ENCODE results near the gene ELK3. TPM values are rescaled to one million over a fixed set of nuclear protein-coding genes. Genes with fewer than 3 reads are reported as not detected.

Gene ELK3
- total RNA-seq, result 10 to 100 TPM; 10.1 to 25.3 (median 23.4) TPM

- WGBS, 2 donors (ENCODE audit: low coverage in 1 of 2), result 0 to 2% methylated on average over 1 to 10 of the region's 75 CpGs
- H3K4me1 ChIP-seq, result peaks cover 0 to 41% (median 3%) of the 10 kb centered on the region in 3 donors
- H3K9me3 ChIP-seq, result no peaks in the 10 kb centered on the region
- TF ChIP-seq POLR2AphosphoS5 (IDR thresholded peaks at IDR 0.05) (peak; percentile 49), EP300 (IDR thresholded peaks at IDR 0.05) (no peak), POLR2A (IDR thresholded peaks at IDR 0.05) (peak; percentile 15 to 23), CTCF (IDR thresholded peaks at IDR 0.05) (no peak)
- H3K27ac ChIP-seq, result peak within 1 kb of the TSS; percentile 52 to 90 (median 86)
- no peaks in the 10 kb centered on the region for H3K36me3 ChIP-seq
- ATAC-seq, result peak; percentile 79
- H3K4me3 ChIP-seq, result peak within 1 kb of the TSS; percentile 68 to 82
- no peaks in the 10 kb centered on the region for H3K27me3 ChIP-seq
Observed at GRCh38 chr12:96193725-96194575, at the start of gene ELK3. Gene ELK3 (plus strand): TSS chr12:96194375.

- TF ChIP-seq CTCF (IDR thresholded peaks at IDR 0.05) (no peak), EP300 (IDR thresholded peaks at IDR 0.05) (no peak), POLR2A (IDR thresholded peaks at IDR 0.05) (no peak), POLR2AphosphoS5 (IDR thresholded peaks at IDR 0.05) (no peak)
- H3K27ac ChIP-seq, result no peak overlapping the region
Observed at GRCh38 chr12:96146747-96147146, 47.4 kb upstream of the ELK3 start.

GRCh38 chr12:96150442-96150841 is 43.7 kb upstream of the ELK3 start:
- Histone ChIP-seq H3K27ac (no peak overlapping the region), H3K4me3 (no peak overlapping the region), H3K4me1 (no peaks in the 10 kb centered on the region), H3K36me3 (no peaks in the 10 kb centered on the region), H3K27me3 (no peaks in the 10 kb centered on the region), H3K9me3 (peaks cover 0 to 5% (median 0%) of the 10 kb centered on the region in 3 donors)
- ATAC-seq, result no peak
- 49 to 54% methylated on average over 2 to 3 of the region's 5 CpGs for WGBS, 2 donors (ENCODE audit: low coverage in 1 of 2)
- no peak for TF ChIP-seq POLR2A (IDR thresholded peaks at IDR 0.05)
- TF ChIP-seq EP300 (IDR thresholded peaks at IDR 0.05), result no peak
- TF ChIP-seq POLR2AphosphoS5 (IDR thresholded peaks at IDR 0.05), result no peak
- no peak for TF ChIP-seq CTCF (IDR thresholded peaks at IDR 0.05)

More at GRCh38 chr12:96146747-96147146, 47.4 kb upstream of the ELK3 start:
- Histone ChIP-seq H3K27me3 (no peaks in the 10 kb centered on the region), H3K9me3 (peaks cover 0 to 5% (median 0%) of the 10 kb centered on the region in 3 donors), H3K36me3 (no peaks in the 10 kb centered on the region), H3K4me1 (no peaks in the 10 kb centered on the region), H3K4me3 (no peak overlapping the region)
- no peak for ATAC-seq
- WGBS, 2 donors (ENCODE audit: low coverage in 1 of 2), result 75 to 100% methylated on average over 1 to 2 of the region's 2 CpGs

- no peaks in the 10 kb centered on the region for H3K36me3 ChIP-seq
- no peak overlapping the region for H3K27ac ChIP-seq
- no peak for ATAC-seq
- no peaks in the 10 kb centered on the region for H3K4me1 ChIP-seq
- no peak overlapping the region for H3K4me3 ChIP-seq
- no peak for TF ChIP-seq CTCF (IDR thresholded peaks at IDR 0.05)
- TF ChIP-seq POLR2AphosphoS5 (IDR thresholded peaks at IDR 0.05), result no peak
- TF ChIP-seq POLR2A (IDR thresholded peaks at IDR 0.05), result no peak
- TF ChIP-seq EP300 (IDR thresholded peaks at IDR 0.05), result no peak
- peaks cover 0 to 5% (median 0%) of the 10 kb centered on the region in 3 donors for H3K9me3 ChIP-seq
- H3K27me3 ChIP-seq, result no peaks in the 10 kb centered on the region
- 76 to 78% methylated on average over 7 to 11 of the region's 11 CpGs for WGBS, 2 donors (ENCODE audit: low coverage in 1 of 2)
Observed at GRCh38 chr12:96152164-96152563, 42.0 kb upstream of the ELK3 start.
